PC-9 (cell line): ENCODE data around the gene TMEM238L.

ENCODE experiments used
- EZH2 ChIP-seq: fragments of 200-600 bp; sonication (generic); IDR thresholded peaks from 2 replicates; pipeline ENCODE4 v1.8.0; 2017; ENCODE audit warnings: antibody characterized with exemption, low read depth
- TF ChIP-seq, protein P1 (sequence below): fragments of 200-600 bp; sonication (generic); conservative IDR thresholded peaks from 2 replicates; pipeline ENCODE4 v1.6.1; 2017; ENCODE audit warnings: mixed run types, antibody characterized with exemption, mild to moderate bottlenecking, moderate library complexity

DNA sequence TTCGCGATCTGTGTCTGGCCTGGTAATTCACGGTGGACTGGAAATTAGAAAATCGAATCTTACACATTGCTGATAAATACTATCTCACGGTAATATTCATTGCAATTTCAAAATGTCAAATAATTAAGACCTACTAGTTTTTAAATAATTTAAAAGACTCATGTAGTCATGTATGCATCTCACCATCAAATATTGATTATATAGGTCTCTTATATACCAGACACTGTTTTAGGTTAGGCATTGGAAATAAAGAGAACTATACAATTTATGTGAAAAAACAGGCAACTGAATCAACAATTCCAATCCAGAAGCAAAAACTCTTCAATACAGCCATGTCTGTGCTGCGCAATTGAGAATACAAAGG lies 41.5 kb upstream of the TMEM238L start:
- TF ChIP-seq EZH2 = no peak
- TF ChIP-seq, protein P1, sequence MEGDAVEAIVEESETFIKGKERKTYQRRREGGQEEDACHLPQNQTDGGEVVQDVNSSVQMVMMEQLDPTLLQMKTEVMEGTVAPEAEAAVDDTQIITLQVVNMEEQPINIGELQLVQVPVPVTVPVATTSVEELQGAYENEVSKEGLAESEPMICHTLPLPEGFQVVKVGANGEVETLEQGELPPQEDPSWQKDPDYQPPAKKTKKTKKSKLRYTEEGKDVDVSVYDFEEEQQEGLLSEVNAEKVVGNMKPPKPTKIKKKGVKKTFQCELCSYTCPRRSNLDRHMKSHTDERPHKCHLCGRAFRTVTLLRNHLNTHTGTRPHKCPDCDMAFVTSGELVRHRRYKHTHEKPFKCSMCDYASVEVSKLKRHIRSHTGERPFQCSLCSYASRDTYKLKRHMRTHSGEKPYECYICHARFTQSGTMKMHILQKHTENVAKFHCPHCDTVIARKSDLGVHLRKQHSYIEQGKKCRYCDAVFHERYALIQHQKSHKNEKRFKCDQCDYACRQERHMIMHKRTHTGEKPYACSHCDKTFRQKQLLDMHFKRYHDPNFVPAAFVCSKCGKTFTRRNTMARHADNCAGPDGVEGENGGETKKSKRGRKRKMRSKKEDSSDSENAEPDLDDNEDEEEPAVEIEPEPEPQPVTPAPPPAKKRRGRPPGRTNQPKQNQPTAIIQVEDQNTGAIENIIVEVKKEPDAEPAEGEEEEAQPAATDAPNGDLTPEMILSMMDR = no peak
